HepG2 (cell line): ENCODE data around the gene NAB2. TPM values are rescaled to one million over a fixed set of nuclear protein-coding genes. Genes with fewer than 3 reads are reported as not detected.

Source experiments
- KMT2A ChIP-seq: sonication (generic); formaldehyde crosslinking; IDR thresholded peaks from 2 replicates; pipeline ENCODE4 v1.4.0; 2020; ENCODE audit warnings: missing genetic modification reagents
- PBX2 ChIP-seq: IDR thresholded peaks from 2 replicates; pipeline ENCODE4 v1.6.1; 2016; ENCODE audit warnings: control low read depth
- REXO4 ChIP-seq: sonication (generic); formaldehyde crosslinking; IDR thresholded peaks from 2 replicates; pipeline ENCODE4 v1.8.0; 2022; ENCODE audit warnings: missing genetic modification reagents, mild to moderate bottlenecking, borderline replicate concordance
- STAT6 ChIP-seq: sonication (generic); formaldehyde crosslinking; IDR thresholded peaks from 2 replicates; pipeline ENCODE4 v1.4.0; 2020; ENCODE audit warnings: missing genetic modification reagents, mild to moderate bottlenecking, borderline replicate concordance
- TCF7L2 ChIP-seq: IDR thresholded peaks from 2 replicates; pipeline ENCODE4 v1.6.1; 2011; ENCODE audit warnings: mild to moderate bottlenecking, low read depth, low read length, moderate library complexity
- TRIM24 ChIP-seq: sonication (generic); formaldehyde crosslinking; IDR thresholded peaks from 2 replicates; pipeline ENCODE4 v1.8.0; 2022; ENCODE audit warnings: mild to moderate bottlenecking, missing genetic modification reagents
- ZBTB10 ChIP-seq: sonication (generic); formaldehyde crosslinking; IDR thresholded peaks from 2 replicates; pipeline ENCODE4 v1.4.0; 2020; ENCODE audit warnings: missing genetic modification reagents, borderline replicate concordance
- ZMYM4 ChIP-seq: sonication (generic); formaldehyde crosslinking; IDR thresholded peaks from 2 replicates; pipeline ENCODE4 v1.8.1; 2023; ENCODE audit warnings: mild to moderate bottlenecking, missing genetic modification reagents
- polyA plus RNA-seq, 8 experiments: library from polyadenylated mRNA; depleted of rRNA in 3 of 8; stranded (reverse) in 7 of 8; unstranded in 1 of 8; fragments of >200 nt; fragmentation: Illumina TruSeq in 4 of 8; extraction: Trizol in 4 of 8; gene quantifications; 2 replicates each; pipeline versions ENCODE4 v1.2.1 to v1.2.3, GENCODE V29; 2011 to 2016; ENCODE audit warnings: low read depth in 4 of 8, missing spikeins in 1 of 8, mixed read lengths in 1 of 8; ENCODE audit not compliant: insufficient read depth in 1 of 8
- total RNA-seq, 5 experiments: library from RNA; depleted of rRNA; stranded (reverse); fragments of >200 nt; fragmentation: Illumina TruSeq; extraction: Trizol; gene quantifications; 2 replicates each; pipeline ENCODE4 v1.2.3, GENCODE V29; 2016; ENCODE audit warnings: low read depth in 1 of 5
- TF ChIP-seq, protein P1 (sequence below): sonication (generic); formaldehyde crosslinking; IDR thresholded peaks from 2 replicates; pipeline ENCODE4 v1.4.0; 2020; ENCODE audit warnings: mild to moderate bottlenecking, missing genetic modification reagents
- TF ChIP-seq, protein P2 (sequence below): sonication (generic); formaldehyde crosslinking; IDR thresholded peaks from 2 replicates; pipeline ENCODE4 v1.8.1; 2023; ENCODE audit warnings: mild to moderate bottlenecking, moderate library complexity, missing genetic modification reagents
- TF ChIP-seq, protein P3 (sequence below): sonication (generic); formaldehyde crosslinking; IDR thresholded peaks from 2 replicates; pipeline ENCODE4 v1.4.0; 2020; ENCODE audit warnings: missing genetic modification reagents
- TF ChIP-seq, protein P4 (sequence below): sonication (generic); formaldehyde crosslinking; IDR thresholded peaks from 2 replicates; pipeline ENCODE4 v1.5.1; 2020; ENCODE audit warnings: mild to moderate bottlenecking, missing genetic modification reagents, moderate library complexity

Gene NAB2
- total and polyA plus RNA-seq, 2 of the 13 experiments (the other 11 are each of a cell fraction or from before 2014, with no cell fraction given), result 11.7 to 12.9 TPM

- TF ChIP-seq STAT6 (CRISPR knock-in tag) (no peak), PBX2 (CRISPR knock-in tag) (no peak), TCF7L2 (no peak), ZMYM4 (CRISPR knock-in tag) (0 out of 2 replicates have a peak, but pooled peaks have one; percentile 32), REXO4 (no peak), KMT2A (CRISPR knock-in tag) (0 out of 2 replicates have a peak, but pooled peaks have one; percentile 32), ZBTB10 (CRISPR knock-in tag) (0 out of 2 replicates have a peak, but pooled peaks have one; percentile 42), TRIM24 (CRISPR knock-in tag) (no peak)
- TF ChIP-seq, protein P1, sequence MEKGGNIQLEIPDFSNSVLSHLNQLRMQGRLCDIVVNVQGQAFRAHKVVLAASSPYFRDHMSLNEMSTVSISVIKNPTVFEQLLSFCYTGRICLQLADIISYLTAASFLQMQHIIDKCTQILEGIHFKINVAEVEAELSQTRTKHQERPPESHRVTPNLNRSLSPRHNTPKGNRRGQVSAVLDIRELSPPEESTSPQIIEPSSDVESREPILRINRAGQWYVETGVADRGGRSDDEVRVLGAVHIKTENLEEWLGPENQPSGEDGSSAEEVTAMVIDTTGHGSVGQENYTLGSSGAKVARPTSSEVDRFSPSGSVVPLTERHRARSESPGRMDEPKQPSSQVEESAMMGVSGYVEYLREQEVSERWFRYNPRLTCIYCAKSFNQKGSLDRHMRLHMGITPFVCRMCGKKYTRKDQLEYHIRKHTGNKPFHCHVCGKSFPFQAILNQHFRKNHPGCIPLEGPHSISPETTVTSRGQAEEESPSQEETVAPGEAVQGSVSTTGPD, result peak; percentile 77; the same call in 1 of the 2 replicates
- TF ChIP-seq, protein P2, sequence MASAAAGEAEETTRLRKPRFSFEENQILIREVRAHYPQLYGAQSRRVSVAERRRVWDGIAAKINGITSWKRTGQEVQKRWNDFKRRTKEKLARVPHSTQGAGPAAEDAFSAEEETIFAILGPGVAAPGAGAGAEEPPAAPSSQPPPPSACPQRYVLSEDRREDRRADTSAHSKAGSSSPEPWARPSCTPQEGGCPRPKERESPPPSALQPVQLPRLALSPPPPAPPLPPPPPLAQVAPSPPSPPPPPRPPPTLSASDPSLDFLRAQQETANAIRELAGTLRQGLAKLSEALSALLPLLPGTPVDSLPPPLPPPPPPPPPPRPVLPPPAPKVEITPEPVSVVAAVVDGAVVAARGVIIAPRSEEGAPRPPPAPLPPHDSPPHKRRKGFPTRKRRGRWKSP (CRISPR knock-in tag), result no peak
- TF ChIP-seq, protein P3, sequence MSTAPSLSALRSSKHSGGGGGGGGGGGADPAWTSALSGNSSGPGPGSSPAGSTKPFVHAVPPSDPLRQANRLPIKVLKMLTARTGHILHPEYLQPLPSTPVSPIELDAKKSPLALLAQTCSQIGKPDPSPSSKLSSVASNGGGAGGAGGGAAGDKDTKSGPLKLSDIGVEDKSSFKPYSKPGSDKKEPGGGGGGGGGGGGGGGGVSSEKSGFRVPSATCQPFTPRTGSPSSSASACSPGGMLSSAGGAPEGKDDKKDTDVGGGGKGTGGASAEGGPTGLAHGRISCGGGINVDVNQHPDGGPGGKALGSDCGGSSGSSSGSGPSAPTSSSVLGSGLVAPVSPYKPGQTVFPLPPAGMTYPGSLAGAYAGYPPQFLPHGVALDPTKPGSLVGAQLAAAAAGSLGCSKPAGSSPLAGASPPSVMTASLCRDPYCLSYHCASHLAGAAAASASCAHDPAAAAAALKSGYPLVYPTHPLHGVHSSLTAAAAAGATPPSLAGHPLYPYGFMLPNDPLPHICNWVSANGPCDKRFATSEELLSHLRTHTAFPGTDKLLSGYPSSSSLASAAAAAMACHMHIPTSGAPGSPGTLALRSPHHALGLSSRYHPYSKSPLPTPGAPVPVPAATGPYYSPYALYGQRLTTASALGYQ, result 0 out of 2 replicates have a peak, but pooled peaks have one; percentile 43
- TF ChIP-seq, protein P4, sequence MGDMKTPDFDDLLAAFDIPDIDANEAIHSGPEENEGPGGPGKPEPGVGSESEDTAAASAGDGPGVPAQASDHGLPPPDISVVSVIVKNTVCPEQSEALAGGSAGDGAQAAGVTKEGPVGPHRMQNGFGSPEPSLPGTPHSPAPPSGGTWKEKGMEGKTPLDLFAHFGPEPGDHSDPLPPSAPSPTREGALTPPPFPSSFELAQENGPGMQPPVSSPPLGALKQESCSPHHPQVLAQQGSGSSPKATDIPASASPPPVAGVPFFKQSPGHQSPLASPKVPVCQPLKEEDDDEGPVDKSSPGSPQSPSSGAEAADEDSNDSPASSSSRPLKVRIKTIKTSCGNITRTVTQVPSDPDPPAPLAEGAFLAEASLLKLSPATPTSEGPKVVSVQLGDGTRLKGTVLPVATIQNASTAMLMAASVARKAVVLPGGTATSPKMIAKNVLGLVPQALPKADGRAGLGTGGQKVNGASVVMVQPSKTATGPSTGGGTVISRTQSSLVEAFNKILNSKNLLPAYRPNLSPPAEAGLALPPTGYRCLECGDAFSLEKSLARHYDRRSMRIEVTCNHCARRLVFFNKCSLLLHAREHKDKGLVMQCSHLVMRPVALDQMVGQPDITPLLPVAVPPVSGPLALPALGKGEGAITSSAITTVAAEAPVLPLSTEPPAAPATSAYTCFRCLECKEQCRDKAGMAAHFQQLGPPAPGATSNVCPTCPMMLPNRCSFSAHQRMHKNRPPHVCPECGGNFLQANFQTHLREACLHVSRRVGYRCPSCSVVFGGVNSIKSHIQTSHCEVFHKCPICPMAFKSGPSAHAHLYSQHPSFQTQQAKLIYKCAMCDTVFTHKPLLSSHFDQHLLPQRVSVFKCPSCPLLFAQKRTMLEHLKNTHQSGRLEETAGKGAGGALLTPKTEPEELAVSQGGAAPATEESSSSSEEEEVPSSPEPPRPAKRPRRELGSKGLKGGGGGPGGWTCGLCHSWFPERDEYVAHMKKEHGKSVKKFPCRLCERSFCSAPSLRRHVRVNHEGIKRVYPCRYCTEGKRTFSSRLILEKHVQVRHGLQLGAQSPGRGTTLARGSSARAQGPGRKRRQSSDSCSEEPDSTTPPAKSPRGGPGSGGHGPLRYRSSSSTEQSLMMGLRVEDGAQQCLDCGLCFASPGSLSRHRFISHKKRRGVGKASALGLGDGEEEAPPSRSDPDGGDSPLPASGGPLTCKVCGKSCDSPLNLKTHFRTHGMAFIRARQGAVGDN (CRISPR knock-in tag), result no peak
Measured at GRCh38 chr12:57130941-57131340, 42.0 kb downstream of the NAB2 start (continued).
